D341Med (cell line): Measurements from ENCODE around the gene PABPN1.

ENCODE experiments used
- DNase-seq: peaks from one replicate; pipeline ENCODE4 v3.0.0; 2012; ENCODE audit warnings: low spot score

Gene PABPN1

GRCh38 chr14:23326491-23327332 is 5.5 kb downstream of the PABPN1 start:
- DNase-seq: no peak

- DNase-seq: peak; percentile 72
These were observed 6.9 kb downstream of the PABPN1 start for GRCh38 chr14:23327947-23328744.

GRCh38 chr14:23335623-23336022 is 14.4 kb downstream of the PABPN1 start:
- DNase-seq: no peak

GRCh38 chr14:23339506-23340268 is 18.4 kb downstream of the PABPN1 start:
- DNase-seq: no peak

GRCh38 chr14:23344481-23344880 is 23.2 kb downstream of the PABPN1 start:
- DNase-seq: no peak

- no peak for DNase-seq
These were observed 24.9 kb downstream of the PABPN1 start for GRCh38 chr14:23345987-23346692.

GRCh38 chr14:23346693-23347405 is 25.6 kb downstream of the PABPN1 start:
- DNase-seq: no peak

- no peak for DNase-seq
These were observed 26.4 kb downstream of the PABPN1 start for GRCh38 chr14:23347406-23348296.

- no peak for DNase-seq
These were observed 27.0 kb downstream of the PABPN1 start for GRCh38 chr14:23348297-23348655.

- DNase-seq: no peak
These were observed 28.0 kb downstream of the PABPN1 start for GRCh38 chr14:23349156-23349845.

GRCh38 chr14:23351681-23352505 is 30.6 kb downstream of the PABPN1 start:
- peak; percentile 65 for DNase-seq

- peak; percentile 82 for DNase-seq
These were observed 31.5 kb downstream of the PABPN1 start, which contains the start of gene SLC22A17 for GRCh38 chr14:23352506-23353432. TSS of gene SLC22A17 (minus strand) at chr14:23352887.

GRCh38 chr14:23353433-23353780 is 32.1 kb downstream of the PABPN1 start:
- no peak for DNase-seq

GRCh38 chr14:23354990-23355389 is 33.7 kb downstream of the PABPN1 start:
- DNase-seq: no peak

- DNase-seq: no peak
These were observed 34.7 kb downstream of the PABPN1 start for GRCh38 chr14:23355871-23356435.

GRCh38 chr14:23356662-23357061 is 35.4 kb downstream of the PABPN1 start:
- no peak for DNase-seq

- DNase-seq: no peak
These were observed 36.0 kb downstream of the PABPN1 start for GRCh38 chr14:23357261-23357660.
